ENCODE results near the gene ANLN. TPM values are rescaled to one million over a fixed set of nuclear protein-coding genes. Genes with fewer than 3 reads are reported as not detected.
"Not testable (repeated sequence)": the region's sequence is repeated elsewhere in the genome, so short reads cannot be mapped to it uniquely, and the experiment has no call there.

The ANLN gene
- polyA plus RNA-seq, 3 donors: 0.12 to 1.1 (median 0.25) TPM

DNA sequence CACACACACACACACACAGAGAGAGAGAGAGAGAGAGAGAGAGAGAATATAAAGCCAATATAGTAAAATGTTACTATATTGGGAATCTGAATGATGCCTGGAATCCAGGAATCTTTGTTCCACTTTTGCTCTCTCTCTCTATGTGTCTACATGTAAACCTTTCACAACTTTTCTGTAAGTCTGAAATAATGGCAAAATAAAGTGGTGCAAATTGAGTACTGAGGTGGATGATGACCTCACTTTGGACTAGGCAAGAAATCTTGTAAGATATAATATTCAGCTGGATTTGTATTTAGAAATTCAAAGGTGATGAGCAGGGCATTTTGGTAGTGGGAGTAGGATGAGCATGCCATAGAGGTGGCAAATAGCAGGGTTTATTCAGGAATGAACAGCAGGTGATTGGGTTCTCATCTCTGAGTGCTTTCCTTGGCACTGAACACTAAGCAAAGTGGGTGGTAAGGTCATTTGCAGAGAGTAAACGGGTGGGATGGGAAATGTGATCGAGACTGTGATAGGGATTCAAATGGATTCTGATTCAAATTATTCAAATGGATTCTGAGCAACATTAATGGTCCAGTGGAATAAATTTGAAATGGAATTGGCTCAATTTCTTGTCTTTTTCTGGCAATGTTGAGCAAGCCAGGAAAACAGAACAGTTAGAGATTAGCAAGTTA is 9.7 kb upstream of the ANLN start:
- H2AFZ ChIP-seq (ENCODE audit: insufficient read depth, low read depth, low read length, poor library complexity, severe bottlenecking): no peak overlapping the region
- no peak overlapping the region for H3K4me2 ChIP-seq (replicated peaks; ENCODE audit: extremely low read depth, low read length, poor library complexity, severe bottlenecking)
- no peaks in the 10 kb centered on the region for H3K79me2 ChIP-seq (ENCODE audit: insufficient read depth, low read length)
- H3K9me3 Mint-ChIP-seq: peaks cover 0 to 9% (median 5%) of the 10 kb centered on the region in 7 donors
- no peak overlapping the region for H3K9ac ChIP-seq (ENCODE audit: insufficient read depth, low read length, poor library complexity, severe bottlenecking)
- no peak overlapping the region for H3K4me3 ChIP-seq (replicated peaks in 1 of 3; ENCODE audit: low read depth in 2 of 3, low read length in 3 of 3)
- no peaks in the 10 kb centered on the region for H3K36me3 ChIP-seq (replicated peaks in 1 of 2; ENCODE audit: control insufficient read depth in 1 of 2, insufficient read depth in 2 of 2, low read length in 2 of 2)
- H3K27me3 Mint-ChIP-seq (ENCODE audit: low read depth in 3 of 3): peaks cover 0 to 1% (median 0%) of the 10 kb centered on the region in 3 donors
- H3K4me1 Mint-ChIP-seq: peaks cover 5% of the 10 kb centered on the region
- WGBS (ENCODE audit: insufficient coverage): 97% methylated on average over 2 of the region's 2 CpGs
- H3K27me3 ChIP-seq (ENCODE audit: control insufficient read depth in 2 of 2, insufficient read depth in 2 of 2, low read length in 2 of 2): no peaks in the 10 kb centered on the region
- H3K9me3 ChIP-seq (replicated peaks in 1 of 2; ENCODE audit: control insufficient read depth in 1 of 2, insufficient read depth in 1 of 2, low read length in 2 of 2): no peaks in the 10 kb centered on the region
- peaks cover 0 to 2% of the 10 kb centered on the region in 2 donors for H3K36me3 Mint-ChIP-seq
- intact Hi-C loops (cut with micrococcal nuclease): no loop called here
- no peaks in the 10 kb centered on the region for H3K4me1 ChIP-seq (ENCODE audit: control insufficient read depth in 1 of 2, insufficient read depth in 2 of 2, low read length in 2 of 2)
- H3K4me3 Mint-ChIP-seq: no peak overlapping the region
- TF ChIP-seq, protein P1, sequence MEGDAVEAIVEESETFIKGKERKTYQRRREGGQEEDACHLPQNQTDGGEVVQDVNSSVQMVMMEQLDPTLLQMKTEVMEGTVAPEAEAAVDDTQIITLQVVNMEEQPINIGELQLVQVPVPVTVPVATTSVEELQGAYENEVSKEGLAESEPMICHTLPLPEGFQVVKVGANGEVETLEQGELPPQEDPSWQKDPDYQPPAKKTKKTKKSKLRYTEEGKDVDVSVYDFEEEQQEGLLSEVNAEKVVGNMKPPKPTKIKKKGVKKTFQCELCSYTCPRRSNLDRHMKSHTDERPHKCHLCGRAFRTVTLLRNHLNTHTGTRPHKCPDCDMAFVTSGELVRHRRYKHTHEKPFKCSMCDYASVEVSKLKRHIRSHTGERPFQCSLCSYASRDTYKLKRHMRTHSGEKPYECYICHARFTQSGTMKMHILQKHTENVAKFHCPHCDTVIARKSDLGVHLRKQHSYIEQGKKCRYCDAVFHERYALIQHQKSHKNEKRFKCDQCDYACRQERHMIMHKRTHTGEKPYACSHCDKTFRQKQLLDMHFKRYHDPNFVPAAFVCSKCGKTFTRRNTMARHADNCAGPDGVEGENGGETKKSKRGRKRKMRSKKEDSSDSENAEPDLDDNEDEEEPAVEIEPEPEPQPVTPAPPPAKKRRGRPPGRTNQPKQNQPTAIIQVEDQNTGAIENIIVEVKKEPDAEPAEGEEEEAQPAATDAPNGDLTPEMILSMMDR (IDR thresholded peaks at IDR 0.05): no peak
- no peak overlapping the region for H3K27ac ChIP-seq (ENCODE audit: low read depth in 1 of 2, low read length in 2 of 2)
- no peak for DNase-seq
- no peak overlapping the region for H3K27ac Mint-ChIP-seq
- no peaks in the 10 kb centered on the region for H4K20me1 ChIP-seq (ENCODE audit: insufficient read depth, low read length)

DNA sequence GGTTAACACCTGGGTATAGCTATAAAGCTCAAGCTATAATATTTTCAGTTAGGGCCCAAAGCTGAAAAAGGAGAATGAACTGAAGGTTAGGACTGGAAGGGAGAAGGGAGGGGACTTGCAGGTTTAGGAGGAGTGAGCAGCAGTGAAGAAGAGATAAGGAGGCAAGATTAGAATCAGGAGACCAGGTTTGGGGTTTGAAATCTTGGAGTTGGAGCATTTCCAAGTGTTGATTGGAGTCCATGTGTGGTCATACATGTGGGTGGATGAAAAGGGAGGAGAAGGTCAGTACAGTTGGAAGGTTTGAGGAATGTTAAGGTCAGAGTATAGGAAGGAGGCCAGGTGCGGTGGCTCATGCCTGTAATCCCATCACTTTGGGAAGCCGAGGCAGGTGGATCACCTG is 8.6 kb upstream of the ANLN start:
- H3K27ac Mint-ChIP-seq: no peak overlapping the region
- intact Hi-C loops (cut with micrococcal nuclease): no loop called here
- H3K27ac ChIP-seq (ENCODE audit: low read depth in 1 of 2, low read length in 2 of 2): no peak overlapping the region

DNA sequence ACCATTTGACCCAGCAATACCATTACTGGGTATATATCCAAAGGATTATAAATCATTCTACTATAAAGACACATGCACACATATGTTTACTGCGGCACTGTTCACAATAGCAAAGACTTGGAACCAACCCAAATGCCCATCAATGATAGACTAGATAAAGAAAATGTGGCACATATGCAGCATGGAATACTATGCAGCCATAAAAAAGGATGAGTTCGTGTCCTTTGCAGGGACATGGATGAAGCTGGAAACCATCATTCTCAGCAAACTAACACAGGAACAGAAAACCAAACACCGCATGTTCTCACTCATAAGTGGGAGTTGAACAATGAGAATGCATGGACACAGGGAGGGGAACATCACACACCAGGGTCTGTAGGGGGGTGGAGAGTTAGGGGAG is 6.4 kb upstream of the ANLN start:
- H3K4me1 Mint-ChIP-seq; H3K9me3 Mint-ChIP-seq; H4K20me1 ChIP-seq (ENCODE audit: insufficient read depth, low read length); H3K4me2 ChIP-seq (replicated peaks; ENCODE audit: extremely low read depth, low read length, poor library complexity, severe bottlenecking); H3K27me3 ChIP-seq (ENCODE audit: control insufficient read depth in 2 of 2, insufficient read depth in 2 of 2, low read length in 2 of 2); H3K4me3 ChIP-seq (replicated peaks in 1 of 3; ENCODE audit: low read depth in 2 of 3, low read length in 3 of 3); H3K9ac ChIP-seq (ENCODE audit: insufficient read depth, low read length, poor library complexity, severe bottlenecking); H3K79me2 ChIP-seq (ENCODE audit: insufficient read depth, low read length); H2AFZ ChIP-seq (ENCODE audit: insufficient read depth, low read depth, low read length, poor library complexity, severe bottlenecking); H3K27ac ChIP-seq (ENCODE audit: low read depth in 1 of 2, low read length in 2 of 2); H3K36me3 Mint-ChIP-seq; H3K27ac Mint-ChIP-seq; H3K27me3 Mint-ChIP-seq (ENCODE audit: low read depth in 3 of 3); H3K4me3 Mint-ChIP-seq; H3K36me3 ChIP-seq (replicated peaks in 1 of 2; ENCODE audit: control insufficient read depth in 1 of 2, insufficient read depth in 2 of 2, low read length in 2 of 2); H3K4me1 ChIP-seq (ENCODE audit: control insufficient read depth in 1 of 2, insufficient read depth in 2 of 2, low read length in 2 of 2); DNase-seq; intact Hi-C loops (cut with micrococcal nuclease); H3K9me3 ChIP-seq (replicated peaks in 1 of 2; ENCODE audit: control insufficient read depth in 1 of 2, insufficient read depth in 1 of 2, low read length in 2 of 2): not testable (repeated sequence)
- no CpG with 5 or more reads among the region's 3 CpGs for WGBS (ENCODE audit: insufficient coverage)

More for the DNA sequence above, 8.6 kb upstream of the ANLN start:
- H3K9me3 Mint-ChIP-seq: peaks cover 0 to 7% (median 5%) of the 10 kb centered on the region in 7 donors
- Histone ChIP-seq H3K36me3 (replicated peaks in 1 of 2; ENCODE audit: control insufficient read depth in 1 of 2, insufficient read depth in 2 of 2, low read length in 2 of 2) (no peaks in the 10 kb centered on the region), H4K20me1 (ENCODE audit: insufficient read depth, low read length) (no peaks in the 10 kb centered on the region), H3K27me3 (ENCODE audit: control insufficient read depth in 2 of 2, insufficient read depth in 2 of 2, low read length in 2 of 2) (no peaks in the 10 kb centered on the region), H3K9ac (ENCODE audit: insufficient read depth, low read length, poor library complexity, severe bottlenecking) (no peak overlapping the region), H3K4me2 (replicated peaks; ENCODE audit: extremely low read depth, low read length, poor library complexity, severe bottlenecking) (no peak overlapping the region), H3K4me1 (ENCODE audit: control insufficient read depth in 1 of 2, insufficient read depth in 2 of 2, low read length in 2 of 2) (no peaks in the 10 kb centered on the region), H3K9me3 (replicated peaks in 1 of 2; ENCODE audit: control insufficient read depth in 1 of 2, insufficient read depth in 1 of 2, low read length in 2 of 2) (no peaks in the 10 kb centered on the region), H2AFZ (ENCODE audit: insufficient read depth, low read depth, low read length, poor library complexity, severe bottlenecking) (no peak overlapping the region), H3K4me3 (replicated peaks in 1 of 3; ENCODE audit: low read depth in 2 of 3, low read length in 3 of 3) (no peak overlapping the region), H3K79me2 (ENCODE audit: insufficient read depth, low read length) (no peaks in the 10 kb centered on the region)
- TF ChIP-seq, protein P1 (IDR thresholded peaks at IDR 0.05): no peak
- DNase-seq: no peak
- H3K27me3 Mint-ChIP-seq (ENCODE audit: low read depth in 3 of 3): peaks cover 0 to 1% (median 0%) of the 10 kb centered on the region in 3 donors
- 100% methylated on average over 2 of the region's 2 CpGs for WGBS (ENCODE audit: insufficient coverage)
- peaks cover 4% of the 10 kb centered on the region for H3K4me1 Mint-ChIP-seq
- H3K36me3 Mint-ChIP-seq: peaks cover 0 to 2% of the 10 kb centered on the region in 2 donors
- H3K4me3 Mint-ChIP-seq: no peak overlapping the region

Measured in CD14-positive monocyte (primary cell).